ENCODE measurements around the gene SETD2. TPM values are rescaled to one million over a fixed set of nuclear protein-coding genes. Genes with fewer than 3 reads are reported as not detected.

SETD2 gene
- total RNA-seq, 4 donors from 2014 or later: 42.9 to 59.6 (median 47.7) TPM

DNA sequence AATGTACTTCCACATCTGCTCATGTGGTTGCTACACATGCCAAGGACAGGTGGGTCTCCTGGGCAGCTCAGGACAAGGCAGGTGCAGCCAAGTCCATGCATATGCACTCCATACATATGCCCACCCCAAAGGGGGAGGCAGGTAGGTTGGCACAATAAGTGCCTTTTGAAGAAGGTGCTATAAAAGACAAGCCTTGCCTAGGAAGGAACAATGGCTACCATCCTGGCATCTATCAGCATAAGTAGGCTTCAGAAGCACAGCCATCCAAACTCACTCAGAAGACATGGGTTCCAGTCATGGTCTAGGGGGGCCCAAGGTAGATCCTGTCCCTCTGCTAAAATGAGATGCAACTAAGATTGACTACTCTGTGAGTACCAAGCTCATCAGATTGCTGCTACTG lies 149.9 kb downstream of the SETD2 start:
- TF ChIP-seq, protein P1, sequence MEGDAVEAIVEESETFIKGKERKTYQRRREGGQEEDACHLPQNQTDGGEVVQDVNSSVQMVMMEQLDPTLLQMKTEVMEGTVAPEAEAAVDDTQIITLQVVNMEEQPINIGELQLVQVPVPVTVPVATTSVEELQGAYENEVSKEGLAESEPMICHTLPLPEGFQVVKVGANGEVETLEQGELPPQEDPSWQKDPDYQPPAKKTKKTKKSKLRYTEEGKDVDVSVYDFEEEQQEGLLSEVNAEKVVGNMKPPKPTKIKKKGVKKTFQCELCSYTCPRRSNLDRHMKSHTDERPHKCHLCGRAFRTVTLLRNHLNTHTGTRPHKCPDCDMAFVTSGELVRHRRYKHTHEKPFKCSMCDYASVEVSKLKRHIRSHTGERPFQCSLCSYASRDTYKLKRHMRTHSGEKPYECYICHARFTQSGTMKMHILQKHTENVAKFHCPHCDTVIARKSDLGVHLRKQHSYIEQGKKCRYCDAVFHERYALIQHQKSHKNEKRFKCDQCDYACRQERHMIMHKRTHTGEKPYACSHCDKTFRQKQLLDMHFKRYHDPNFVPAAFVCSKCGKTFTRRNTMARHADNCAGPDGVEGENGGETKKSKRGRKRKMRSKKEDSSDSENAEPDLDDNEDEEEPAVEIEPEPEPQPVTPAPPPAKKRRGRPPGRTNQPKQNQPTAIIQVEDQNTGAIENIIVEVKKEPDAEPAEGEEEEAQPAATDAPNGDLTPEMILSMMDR (IDR thresholded peaks at IDR 0.05): no peak
- TF ChIP-seq POLR2A (IDR thresholded peaks at IDR 0.05): no peak
- no peak for DNase-seq (ENCODE audit: low spot score in 2 of 2)
- intact Hi-C loops (cut with DNase I; ENCODE audit: low total_unique reads): no loop called here
- no peak overlapping the region for H3K4me3 ChIP-seq (ENCODE audit: low read depth, poor library complexity, severe bottlenecking)

- TF ChIP-seq, protein P1 (IDR thresholded peaks at IDR 0.05): no peak
- no peak for TF ChIP-seq POLR2A (IDR thresholded peaks at IDR 0.05)
- H3K4me3 ChIP-seq (ENCODE audit: low read depth, poor library complexity, severe bottlenecking): no peak overlapping the region
- no peak for DNase-seq (ENCODE audit: low spot score in 2 of 2)
- intact Hi-C loops (cut with DNase I; ENCODE audit: low total_unique reads): no loop called here
- 86 to 90% methylated on average over 3 of the region's 3 CpGs for WGBS, 2 donors
Measured at GRCh38 chr3:47013231-47013630, 150.7 kb downstream of the SETD2 start.

GRCh38 chr3:47012342-47013230 lies 151.3 kb downstream of the SETD2 start:
- WGBS, 2 donors: 87 to 93% methylated on average over 10 of the region's 10 CpGs
- peak in 1 of 2 donors; percentile 76 for DNase-seq (ENCODE audit: low spot score in 2 of 2)
- no peak overlapping the region for H3K4me3 ChIP-seq (ENCODE audit: low read depth, poor library complexity, severe bottlenecking)
- intact Hi-C loops (cut with DNase I; ENCODE audit: low total_unique reads): no loop called here
- no peak for TF ChIP-seq POLR2A (IDR thresholded peaks at IDR 0.05)
- TF ChIP-seq, protein P1 (IDR thresholded peaks at IDR 0.05): no peak

DNA sequence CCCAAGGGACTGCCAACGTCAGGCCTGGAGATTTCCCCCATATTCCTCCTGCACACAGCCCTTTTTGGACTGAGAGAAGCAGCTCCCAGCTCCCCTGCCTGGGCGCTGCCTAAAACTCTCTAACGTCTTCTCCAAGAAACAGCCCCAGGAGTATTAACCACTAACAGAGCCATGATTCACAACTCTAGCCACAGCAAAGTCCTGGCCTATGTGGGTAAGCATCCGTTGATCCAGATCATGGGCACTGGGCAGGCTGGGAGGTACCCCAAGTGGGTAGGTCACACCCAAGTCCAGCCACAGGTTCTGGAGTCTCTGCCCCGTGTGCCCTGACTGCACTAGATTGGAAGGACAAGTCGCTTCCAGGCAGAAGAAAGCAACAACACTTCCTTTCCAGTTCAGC lies 152.5 kb downstream of the SETD2 start:
- intact Hi-C loops (cut with DNase I; ENCODE audit: low total_unique reads): no loop called here
- WGBS, 2 donors: 57 to 71% methylated on average over 6 of the region's 6 CpGs
- no peak overlapping the region for H3K4me3 ChIP-seq (ENCODE audit: low read depth, poor library complexity, severe bottlenecking)
- no peak for TF ChIP-seq POLR2A (IDR thresholded peaks at IDR 0.05)
- TF ChIP-seq, protein P1 (IDR thresholded peaks at IDR 0.05): no peak
- DNase-seq (ENCODE audit: low spot score in 2 of 2): peak in 1 of 2 donors; percentile 76

DNA sequence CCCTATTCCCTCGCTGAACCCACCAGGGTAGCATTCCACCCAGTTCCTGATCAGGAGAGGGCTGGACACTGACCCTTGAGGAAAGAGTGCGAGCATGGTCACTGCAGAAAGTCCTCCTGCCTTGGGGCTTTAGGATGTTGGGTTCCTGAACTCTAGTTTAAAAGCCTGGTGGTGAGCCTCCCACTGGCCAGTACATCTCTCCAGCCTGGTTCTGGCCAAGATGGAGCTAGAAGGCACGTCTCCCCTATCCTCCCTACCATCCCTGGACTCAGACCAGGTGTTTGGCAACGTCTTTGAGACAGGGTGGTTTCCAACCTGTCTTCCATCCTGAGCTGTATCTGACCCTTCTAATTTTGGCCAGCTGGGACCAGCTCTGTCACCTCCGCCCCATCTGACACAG lies 153.0 kb downstream of the SETD2 start:
- peak in 1 of 2 donors; percentile 76 for DNase-seq (ENCODE audit: low spot score in 2 of 2)
- H3K4me3 ChIP-seq (ENCODE audit: low read depth, poor library complexity, severe bottlenecking): no peak overlapping the region
- TF ChIP-seq, protein P1 (IDR thresholded peaks at IDR 0.05): no peak
- no peak for TF ChIP-seq POLR2A (IDR thresholded peaks at IDR 0.05)
- intact Hi-C loops (cut with DNase I; ENCODE audit: low total_unique reads): no loop called here
- WGBS, 2 donors: 78 to 86% methylated on average over 5 of the region's 5 CpGs

Data from lower leg skin (tissue), 4 donors.